GM20431 (cell line): Measurements from ENCODE around the gene SLC25A28.

Experiments used
- in situ Hi-C: fragments of 300-500 bp; cut with MseI, MboI; formaldehyde crosslinking; loops from one replicate; pipeline ENCODE4 v1.15.0; 2020; ENCODE audit warnings: low sequenced_read_pairs; ENCODE audit not compliant: unreplicated experiment

Gene SLC25A28

GRCh38 chr10:99619851-99620710 lies at the start of gene SLC25A28:
SLC25A28 (minus strand) TSS chr10:99620439; CDS start chr10:99620335, 104 bp downstream.
- in situ Hi-C loops: loop anchor here (10.0 kb wide), 1 partner anchor 185 kb away; the partner anchor contains the start of gene GOT1

- in situ Hi-C loops: no loop called here
Measured at GRCh38 chr10:99667108-99667751, 47.0 kb upstream of the SLC25A28 start.

- in situ Hi-C loops: no loop called here
Measured at GRCh38 chr10:99665304-99665703, 45.1 kb upstream of the SLC25A28 start.

- in situ Hi-C loops: no loop called here
Measured at GRCh38 chr10:99661377-99661763, 41.1 kb upstream of the SLC25A28 start.

GRCh38 chr10:99660662-99661376 lies 40.6 kb upstream of the SLC25A28 start:
- in situ Hi-C loops: no loop called here

- in situ Hi-C loops: no loop called here
Measured at GRCh38 chr10:99659868-99660366, 39.7 kb upstream of the SLC25A28 start.

- in situ Hi-C loops: no loop called here
Measured at GRCh38 chr10:99659031-99659867, 39.0 kb upstream of the SLC25A28 start, which contains the start of gene ENTPD7. ENTPD7 (plus strand) TSS chr10:99659509; CDS start chr10:99659957, 448 bp downstream.

- in situ Hi-C loops: no loop called here
Measured at GRCh38 chr10:99658622-99659030, 38.4 kb upstream of the SLC25A28 start.

- in situ Hi-C loops: no loop called here
Measured at GRCh38 chr10:99656199-99657064, 36.2 kb upstream of the SLC25A28 start.

- in situ Hi-C loops: no loop called here
Measured at GRCh38 chr10:99654390-99655175, 34.3 kb upstream of the SLC25A28 start.

GRCh38 chr10:99652800-99653390 lies 32.7 kb upstream of the SLC25A28 start:
- in situ Hi-C loops: no loop called here

- in situ Hi-C loops: no loop called here
Measured at GRCh38 chr10:99648717-99649116, 28.5 kb upstream of the SLC25A28 start.

GRCh38 chr10:99647601-99648151 lies 27.4 kb upstream of the SLC25A28 start:
- in situ Hi-C loops: no loop called here

- in situ Hi-C loops: no loop called here
Measured at GRCh38 chr10:99633832-99634231, 13.6 kb upstream of the SLC25A28 start.

- in situ Hi-C loops: no loop called here
Measured at GRCh38 chr10:99631496-99631895, 11.3 kb upstream of the SLC25A28 start.

GRCh38 chr10:99630991-99631390 lies 10.8 kb upstream of the SLC25A28 start:
- in situ Hi-C loops: no loop called here

GRCh38 chr10:99630433-99630832 lies 10.2 kb upstream of the SLC25A28 start:
- in situ Hi-C loops: no loop called here
